ENCODE results near the gene COL4A2. TPM values are rescaled to one million over a fixed set of nuclear protein-coding genes. Genes with fewer than 3 reads are reported as not detected.

The COL4A2 gene
- polyA plus RNA-seq, 2 of the 4 experiments (the other 2 are of a cell fraction) = 46.9 to 119 TPM

DNA sequence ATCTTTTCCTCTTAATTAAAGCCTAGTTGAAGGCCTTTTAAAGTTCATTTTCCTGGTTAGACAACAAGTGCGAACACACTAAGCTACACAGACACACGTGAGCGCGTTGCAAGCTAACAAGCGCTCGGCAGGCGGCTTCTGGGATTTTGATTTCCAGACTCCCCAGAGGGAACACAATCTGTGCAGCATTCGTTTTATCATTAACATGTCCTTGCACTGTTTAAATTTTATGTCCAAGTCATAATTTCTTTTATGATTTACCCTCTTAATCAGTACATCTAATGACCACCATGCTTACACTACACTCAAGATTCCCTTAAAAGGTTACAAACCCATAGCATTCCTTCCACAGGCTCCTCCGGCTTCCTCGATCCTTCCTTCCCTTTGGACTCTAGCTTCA is 16.9 kb upstream of the COL4A2 start:
- POLR2A ChIA-PET = no interaction called here
- no peak overlapping the region for H3K4me2 ChIP-seq
- FAIRE-seq = no peak
- H3K4me1 ChIP-seq = no peaks in the 10 kb centered on the region
- H3K4me3 ChIP-seq = no peak overlapping the region
- H3K27ac ChIP-seq = no peak overlapping the region
- H3K9me3 ChIP-seq = no peaks in the 10 kb centered on the region
- no peak for DNase-seq (ENCODE audit: low read depth in 1 of 2, low spot score in 1 of 2)
- TF ChIP-seq GATA3 (IDR thresholded peaks at IDR 0.05; ENCODE audit: borderline replicate concordance) (no peak), POLR2AphosphoS2 (conservative IDR thresholded peaks at IDR 0.05; ENCODE audit: low read length) (no peak), EHF (CRISPR knock-in tag; IDR thresholded peaks at IDR 0.05) (no peak), MAFK (IDR thresholded peaks at IDR 0.05; ENCODE audit: partially characterized antibody) (no peak)
- no peak for ATAC-seq
- CTCF ChIA-PET = interaction anchor here (2.0 kb wide), 1 partner anchor 11 kb away, joined by 6 read pairs; no protein-coding TSS in a partner anchor
- WGBS (ENCODE audit: missing lambda C conversion rate) = 84% methylated on average over 10 of the region's 10 CpGs

GRCh38 chr13:110290826-110291225 is 16.3 kb upstream of the COL4A2 start:
- Histone ChIP-seq H3K4me1 (no peaks in the 10 kb centered on the region), H3K9me3 (no peaks in the 10 kb centered on the region), H3K4me3 (no peak overlapping the region), H3K27ac (no peak overlapping the region), H3K4me2 (no peak overlapping the region)
- 73% methylated on average over 14 of the region's 15 CpGs for WGBS (ENCODE audit: missing lambda C conversion rate)
- FAIRE-seq (no peak), DNase-seq (ENCODE audit: low read depth in 1 of 2, low spot score in 1 of 2) (no peak), ATAC-seq (no peak)
- no peak for TF ChIP-seq MAFK (IDR thresholded peaks at IDR 0.05; ENCODE audit: partially characterized antibody)
- CTCF ChIA-PET = interaction anchor here (2.0 kb wide), 1 partner anchor 10 kb away, joined by 6 read pairs; no protein-coding TSS in a partner anchor
- POLR2A ChIA-PET = no interaction called here

DNA sequence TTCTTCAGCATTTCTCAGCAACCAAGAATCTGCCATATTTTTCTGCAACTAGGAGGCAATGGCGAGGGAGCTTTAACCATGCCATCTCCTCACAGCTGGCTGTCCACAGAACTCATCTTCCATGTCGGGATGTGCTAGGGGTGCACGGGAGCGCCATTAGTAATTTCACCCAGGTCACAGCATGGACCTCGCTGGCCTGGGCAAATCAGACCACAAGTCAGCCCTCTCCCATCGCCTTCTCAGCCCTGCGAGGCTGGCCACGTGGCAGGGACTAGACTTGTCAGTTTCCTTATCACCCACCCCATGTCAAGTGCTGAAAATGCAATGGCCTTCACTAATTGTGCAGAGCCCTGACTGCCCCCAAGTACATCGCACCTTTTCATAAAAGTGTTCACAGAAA is 15.8 kb upstream of the COL4A2 start:
- H3K9me3 ChIP-seq = no peaks in the 10 kb centered on the region
- ChIA-PET CTCF (interaction anchor here (0.6 to 2.0 kb wide), 2 partner anchors 10 to 164 kb away, joined by 4 to 6 read pairs; no protein-coding TSS in a partner anchor), POLR2A (no interaction called here)
- H3K4me3 ChIP-seq = no peak overlapping the region
- H3K27ac ChIP-seq = no peak overlapping the region
- TF ChIP-seq CHD2 (IDR thresholded peaks at IDR 0.05; ENCODE audit: low read length, partially characterized antibody) (no peak), HOXB13 (CRISPR knock-in tag; IDR thresholded peaks at IDR 0.05; ENCODE audit: low read depth) (no peak), ZC3H11A (IDR thresholded peaks at IDR 0.05) (no peak), JUNB (IDR thresholded peaks at IDR 0.05) (no peak), HOXA7 (CRISPR knock-in tag; IDR thresholded peaks at IDR 0.05) (no peak), RFX5 (IDR thresholded peaks at IDR 0.05) (no peak), ATOH8 (CRISPR knock-in tag; IDR thresholded peaks at IDR 0.05; ENCODE audit: low read depth) (no peak), MAFK (IDR thresholded peaks at IDR 0.05; ENCODE audit: partially characterized antibody) (no peak), BHLHE40 (IDR thresholded peaks at IDR 0.05; ENCODE audit: low read depth, low read length) (no peak), FOSL2 (IDR thresholded peaks at IDR 0.05) (no peak), FOSL2 (CRISPR knock-in tag; IDR thresholded peaks at IDR 0.05) (no peak), HDAC2 (IDR thresholded peaks at IDR 0.05) (no peak)
- H3K4me2 ChIP-seq = no peak overlapping the region
- 94% methylated on average over 8 of the region's 9 CpGs for WGBS (ENCODE audit: missing lambda C conversion rate)
- FAIRE-seq = no peak
- no peak for ATAC-seq
- no peaks in the 10 kb centered on the region for H3K4me1 ChIP-seq
- DNase-seq (ENCODE audit: low read depth in 1 of 2, low spot score in 1 of 2) = no peak

- WGBS (ENCODE audit: missing lambda C conversion rate) = 86% methylated on average over 6 of the region's 7 CpGs
- FAIRE-seq = no peak
- POLR2A ChIA-PET = no interaction called here
These were observed 14.0 kb upstream of the COL4A2 start for GRCh38 chr13:110293037-110293436.

More at GRCh38 chr13:110293037-110293436, 14.0 kb upstream of the COL4A2 start:
- Histone ChIP-seq H3K4me3 (no peak overlapping the region), H3K27ac (no peak overlapping the region), H3K4me2 (no peak overlapping the region), H3K4me1 (no peaks in the 10 kb centered on the region), H3K9me3 (no peaks in the 10 kb centered on the region)
- ATAC-seq = no peak
- no peak for TF ChIP-seq NR3C1 (IDR thresholded peaks at IDR 0.05)
- no peak for TF ChIP-seq KDM1A (IDR thresholded peaks at IDR 0.05; ENCODE audit: low read depth)
- no peak for TF ChIP-seq POLR2A (IDR thresholded peaks at IDR 0.05; ENCODE audit: low read length)
- TF ChIP-seq BHLHE40 (IDR thresholded peaks at IDR 0.05; ENCODE audit: low read depth, low read length) = no peak
- no peak for TF ChIP-seq GATA3 (IDR thresholded peaks at IDR 0.05; ENCODE audit: borderline replicate concordance)
- TF ChIP-seq CBX8 (IDR thresholded peaks at IDR 0.05) = no peak
- TF ChIP-seq MAZ (IDR thresholded peaks at IDR 0.05; ENCODE audit: borderline replicate concordance, low read depth, low read length) = no peak
- no peak for TF ChIP-seq TFCP2L1 (CRISPR knock-in tag; IDR thresholded peaks at IDR 0.05)
- TF ChIP-seq, protein P1, sequence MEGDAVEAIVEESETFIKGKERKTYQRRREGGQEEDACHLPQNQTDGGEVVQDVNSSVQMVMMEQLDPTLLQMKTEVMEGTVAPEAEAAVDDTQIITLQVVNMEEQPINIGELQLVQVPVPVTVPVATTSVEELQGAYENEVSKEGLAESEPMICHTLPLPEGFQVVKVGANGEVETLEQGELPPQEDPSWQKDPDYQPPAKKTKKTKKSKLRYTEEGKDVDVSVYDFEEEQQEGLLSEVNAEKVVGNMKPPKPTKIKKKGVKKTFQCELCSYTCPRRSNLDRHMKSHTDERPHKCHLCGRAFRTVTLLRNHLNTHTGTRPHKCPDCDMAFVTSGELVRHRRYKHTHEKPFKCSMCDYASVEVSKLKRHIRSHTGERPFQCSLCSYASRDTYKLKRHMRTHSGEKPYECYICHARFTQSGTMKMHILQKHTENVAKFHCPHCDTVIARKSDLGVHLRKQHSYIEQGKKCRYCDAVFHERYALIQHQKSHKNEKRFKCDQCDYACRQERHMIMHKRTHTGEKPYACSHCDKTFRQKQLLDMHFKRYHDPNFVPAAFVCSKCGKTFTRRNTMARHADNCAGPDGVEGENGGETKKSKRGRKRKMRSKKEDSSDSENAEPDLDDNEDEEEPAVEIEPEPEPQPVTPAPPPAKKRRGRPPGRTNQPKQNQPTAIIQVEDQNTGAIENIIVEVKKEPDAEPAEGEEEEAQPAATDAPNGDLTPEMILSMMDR (IDR thresholded peaks at IDR 0.05) = no peak
- no peak for TF ChIP-seq RNF2 (IDR thresholded peaks at IDR 0.05; ENCODE audit: borderline replicate concordance, low read depth)
- CTCF ChIA-PET = no interaction called here
- DNase-seq (ENCODE audit: low read depth in 1 of 2, low spot score in 1 of 2) = no peak
